Measurements from ENCODE around the gene FAM111B.

Gene FAM111B

DNA sequence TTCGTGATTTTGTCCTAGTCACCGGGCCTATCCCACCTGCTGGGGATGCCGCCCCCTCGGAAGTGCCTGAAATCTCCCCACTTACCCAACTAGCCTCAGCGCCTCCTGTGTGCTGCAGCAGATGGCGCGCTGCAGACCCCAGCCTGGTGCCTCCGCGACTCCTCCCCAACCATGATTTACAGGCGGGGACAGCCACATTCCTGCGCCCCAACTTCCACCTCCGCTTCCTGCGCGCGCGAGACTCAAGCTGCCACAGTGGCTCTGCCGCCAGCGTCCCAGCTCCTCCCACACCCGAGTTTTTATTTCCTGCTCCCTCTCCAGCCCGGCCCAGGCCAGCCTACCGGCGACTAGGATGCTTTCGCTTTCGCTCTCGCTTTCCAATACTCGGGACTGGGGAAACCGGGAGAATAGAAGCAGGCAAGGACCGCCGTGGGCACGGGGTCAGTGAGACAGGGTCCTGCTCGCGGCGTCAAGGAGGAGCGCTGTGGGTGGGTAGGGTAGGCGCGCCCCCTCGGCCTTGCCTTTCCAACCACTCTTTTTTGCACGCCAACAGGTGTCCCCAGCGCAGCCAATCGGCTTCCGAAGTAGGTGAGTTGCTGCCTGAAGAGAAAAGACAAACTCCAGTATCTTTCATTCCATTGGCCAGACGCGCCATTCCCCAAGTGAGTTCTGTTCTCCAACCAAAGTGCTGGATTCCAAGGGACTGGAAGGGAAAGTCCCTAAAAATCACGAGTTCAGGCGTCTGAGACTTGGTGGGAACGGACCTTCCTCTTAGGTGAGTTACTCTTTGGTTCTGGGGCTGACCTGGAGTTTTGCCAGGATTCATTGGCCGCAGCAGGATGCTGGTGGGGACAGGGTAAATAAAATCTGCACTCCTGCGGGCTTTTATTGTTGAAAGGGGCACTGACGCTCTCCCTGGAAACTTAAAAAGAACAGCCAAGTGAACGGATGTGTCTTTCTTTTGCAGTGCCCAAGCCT lies 35.8 kb downstream of the FAM111B start, which contains the start of gene FAM111A:
Gene FAM111A, plus strand, starts transcription at position 327 of the 978 bp plus-strand sequence. CDS start 6,017 bp downstream, outside the sequence.
- H3K27ac ChIP-seq = peak within 1 kb of the TSS; percentile 89
- TF ChIP-seq, protein P1, sequence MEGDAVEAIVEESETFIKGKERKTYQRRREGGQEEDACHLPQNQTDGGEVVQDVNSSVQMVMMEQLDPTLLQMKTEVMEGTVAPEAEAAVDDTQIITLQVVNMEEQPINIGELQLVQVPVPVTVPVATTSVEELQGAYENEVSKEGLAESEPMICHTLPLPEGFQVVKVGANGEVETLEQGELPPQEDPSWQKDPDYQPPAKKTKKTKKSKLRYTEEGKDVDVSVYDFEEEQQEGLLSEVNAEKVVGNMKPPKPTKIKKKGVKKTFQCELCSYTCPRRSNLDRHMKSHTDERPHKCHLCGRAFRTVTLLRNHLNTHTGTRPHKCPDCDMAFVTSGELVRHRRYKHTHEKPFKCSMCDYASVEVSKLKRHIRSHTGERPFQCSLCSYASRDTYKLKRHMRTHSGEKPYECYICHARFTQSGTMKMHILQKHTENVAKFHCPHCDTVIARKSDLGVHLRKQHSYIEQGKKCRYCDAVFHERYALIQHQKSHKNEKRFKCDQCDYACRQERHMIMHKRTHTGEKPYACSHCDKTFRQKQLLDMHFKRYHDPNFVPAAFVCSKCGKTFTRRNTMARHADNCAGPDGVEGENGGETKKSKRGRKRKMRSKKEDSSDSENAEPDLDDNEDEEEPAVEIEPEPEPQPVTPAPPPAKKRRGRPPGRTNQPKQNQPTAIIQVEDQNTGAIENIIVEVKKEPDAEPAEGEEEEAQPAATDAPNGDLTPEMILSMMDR (conservative IDR thresholded peaks at IDR 0.05) = peak; percentile 54

DNA sequence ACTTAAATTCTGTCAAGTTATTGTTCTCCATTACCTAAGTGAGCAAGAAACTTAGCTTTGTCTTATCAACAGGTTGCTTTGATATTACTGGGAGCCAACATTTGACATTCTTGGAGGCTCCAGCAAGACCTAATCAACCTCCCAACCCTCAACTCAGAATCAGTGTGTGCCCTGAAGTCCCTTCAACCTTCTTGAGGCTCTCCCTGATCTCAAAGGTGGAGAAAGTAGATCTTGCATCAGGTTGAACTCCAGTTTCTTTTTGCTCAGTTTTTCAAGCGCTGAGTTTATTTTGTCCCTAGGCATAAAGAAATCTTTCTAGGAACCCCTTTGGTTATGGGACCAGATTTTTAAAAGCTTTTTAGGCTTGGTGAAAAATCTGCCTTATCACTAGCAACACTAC lies 37.1 kb downstream of the FAM111B start:
- TF ChIP-seq, protein P1 (conservative IDR thresholded peaks at IDR 0.05) = no peak
- peak overlapping the region; percentile 89 for H3K27ac ChIP-seq

DNA sequence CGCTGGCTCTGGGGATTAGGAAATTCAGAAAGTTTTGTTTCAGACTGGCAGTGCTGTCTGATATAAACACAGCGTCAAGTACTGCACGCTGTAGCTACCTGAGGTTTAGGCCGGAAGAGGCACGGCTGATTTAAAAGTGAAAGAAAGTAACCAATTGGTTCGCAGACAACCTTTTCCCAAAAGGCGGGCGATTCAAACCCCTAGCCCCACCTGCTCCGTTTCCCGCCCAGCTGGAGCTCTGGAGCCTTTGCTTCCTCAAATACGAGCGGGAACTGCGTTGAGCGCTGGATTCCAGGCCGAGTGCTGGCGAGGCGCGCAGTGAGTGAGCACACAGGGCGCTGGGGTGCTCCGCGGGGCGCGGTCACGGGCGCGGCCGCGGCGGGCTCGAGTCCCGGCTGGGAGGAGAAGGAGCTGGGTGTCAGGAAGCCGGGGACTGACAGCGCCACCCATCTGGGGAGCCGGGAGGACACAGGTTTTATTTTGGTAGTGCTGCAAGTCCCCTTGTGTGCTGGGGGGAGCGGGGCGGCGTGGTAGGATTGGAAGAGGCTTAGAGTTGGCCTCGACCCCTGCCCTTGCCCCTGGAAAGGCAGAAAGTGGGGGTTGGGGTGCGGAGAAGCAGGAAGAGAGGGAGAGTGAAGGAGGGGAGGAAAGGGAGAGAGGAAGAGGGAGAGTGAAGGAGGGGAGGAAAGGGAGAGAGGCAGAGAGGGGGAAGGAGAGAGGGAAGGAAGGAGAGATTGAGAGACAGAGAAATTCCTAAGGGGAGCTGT lies 37.7 kb downstream of the FAM111B start:
- TF ChIP-seq, protein P1 (conservative IDR thresholded peaks at IDR 0.05) = 0 out of 2 replicates have a peak, but pooled peaks have one; percentile 20
- H3K27ac ChIP-seq = peak overlapping the region; percentile 89

DNA sequence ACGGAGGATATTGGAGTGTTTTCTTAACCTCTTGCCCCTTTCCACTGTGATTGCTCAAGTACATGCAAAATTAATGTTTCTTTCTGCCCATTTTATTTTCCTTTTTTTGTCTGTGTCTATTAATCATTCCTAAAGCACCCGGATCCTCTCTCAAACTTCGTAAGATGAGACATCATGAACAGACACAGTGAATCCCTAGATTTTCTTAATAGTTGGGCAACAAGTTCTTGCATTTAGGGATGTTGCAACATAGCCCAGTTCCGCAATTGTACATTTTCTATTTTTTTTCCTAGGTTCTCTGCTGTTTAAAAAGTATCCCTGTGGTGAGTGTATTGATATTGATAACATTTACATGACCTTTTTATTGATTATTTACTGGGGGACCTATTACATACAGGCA lies 38.5 kb downstream of the FAM111B start:
- peak overlapping the region; percentile 89 for H3K27ac ChIP-seq
- TF ChIP-seq, protein P1 (conservative IDR thresholded peaks at IDR 0.05) = no peak

DNA sequence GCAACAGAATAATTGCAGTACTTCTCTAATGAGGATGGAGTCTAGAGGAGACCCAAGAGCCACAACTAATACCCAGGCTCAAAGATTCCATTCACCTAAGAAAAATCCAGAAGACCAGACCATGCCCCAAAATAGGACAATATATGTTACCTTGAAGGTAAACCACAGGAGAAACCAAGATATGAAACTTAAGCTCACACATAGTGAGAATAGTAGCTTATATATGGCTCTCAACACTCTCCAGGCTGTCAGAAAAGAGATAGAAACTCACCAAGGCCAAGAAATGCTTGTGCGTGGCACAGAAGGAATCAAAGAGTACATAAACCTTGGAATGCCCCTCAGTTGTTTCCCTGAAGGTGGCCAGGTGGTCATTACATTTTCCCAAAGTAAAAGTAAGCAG lies 44.7 kb downstream of the FAM111B start:
- H3K27ac ChIP-seq = no peak overlapping the region
- TF ChIP-seq, protein P1 (conservative IDR thresholded peaks at IDR 0.05) = no peak

DNA sequence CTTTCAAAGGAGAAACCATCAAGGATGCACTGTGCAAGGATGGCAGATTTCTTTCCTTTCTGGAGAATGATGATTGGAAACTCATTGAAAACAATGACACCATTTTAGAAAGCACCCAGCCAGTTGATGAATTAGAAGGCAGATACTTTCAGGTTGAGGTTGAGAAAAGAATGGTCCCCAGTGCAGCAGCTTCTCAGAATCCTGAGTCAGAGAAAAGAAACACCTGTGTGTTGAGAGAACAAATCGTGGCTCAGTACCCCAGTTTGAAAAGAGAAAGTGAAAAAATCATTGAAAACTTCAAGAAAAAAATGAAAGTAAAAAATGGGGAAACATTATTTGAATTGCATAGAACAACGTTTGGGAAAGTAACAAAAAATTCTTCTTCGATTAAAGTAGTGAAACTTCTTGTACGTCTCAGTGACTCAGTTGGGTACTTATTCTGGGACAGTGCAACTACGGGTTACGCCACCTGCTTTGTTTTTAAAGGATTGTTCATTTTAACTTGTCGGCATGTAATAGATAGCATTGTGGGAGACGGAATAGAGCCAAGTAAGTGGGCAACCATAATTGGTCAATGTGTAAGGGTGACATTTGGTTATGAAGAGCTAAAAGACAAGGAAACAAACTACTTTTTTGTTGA lies 45.4 kb downstream of the FAM111B start:
- TF ChIP-seq, protein P1 (conservative IDR thresholded peaks at IDR 0.05) = no peak
- H3K27ac ChIP-seq = no peak overlapping the region

Data from VCaP (cell line).